OCI-LY7 (cell line): ENCODE data around the gene TPST1.

ENCODE experiments used
- CTCF ChIP-seq: fragments of 200-600 bp; sonication (generic); conservative IDR thresholded peaks from 2 replicates; pipeline ENCODE4 v1.5.1; 2014; ENCODE audit warnings: mild to moderate bottlenecking, antibody characterized with exemption, low read length, moderate library complexity, mixed read lengths
- EZH2phosphoT487 ChIP-seq: fragments of 200-600 bp; sonication (generic); IDR thresholded peaks from 2 replicates; pipeline ENCODE4 v1.6.1; 2018; ENCODE audit warnings: low read depth, borderline replicate concordance, mild to moderate bottlenecking, mixed run types, antibody characterized with exemption, low read length, moderate library complexity, mixed read lengths

- TF ChIP-seq CTCF (no peak), EZH2phosphoT487 (no peak)
Observed at GRCh38 chr7:66371096-66371824, 166.1 kb downstream of the TPST1 start.
